B cell (primary cell): ENCODE measurements around the gene NID1. TPM values are rescaled to one million over a fixed set of nuclear protein-coding genes. Genes with fewer than 3 reads are reported as not detected.

ENCODE experiments used
- ATAC-seq: fragments of 200-7000 bp; cut with Tn5 transposase; one replicate; pipeline ENCODE4 v1.10.0; 2021; ENCODE audit warnings: low read depth, mild to moderate bottlenecking, moderate number of reproducible peaks, moderate library complexity
- CTCF ChIA-PET: fragments of 350-600 bp; sonication (Branson Sonifier 250); formaldehyde crosslinking; loops from one replicate; lab custom pipeline; 2021; ENCODE audit warnings: antibody characterized with exemption, inconsistent platforms; lab: Charles Lee
- POLR2A ChIA-PET: fragments of 350-600 bp; sonication (Branson Sonifier 250); formaldehyde crosslinking; loops from one replicate; lab custom pipeline; 2021; ENCODE audit warnings: antibody characterized with exemption; lab: Charles Lee
- DNase-seq: peaks from one replicate; pipeline ENCODE4 v3.0.0; 2013
- H2AFZ ChIP-seq: 2 replicates; pipeline ENCODE4 v1.6.1; 2012; ENCODE audit warnings: mild to moderate bottlenecking, low read depth, low read length; ENCODE audit not compliant: insufficient read depth, poor library complexity, severe bottlenecking
- H3K27ac ChIP-seq, 2 donors: 1 replicate in 1 of 2; 2 replicates in 1 of 2; pipeline ENCODE4 v1.5.1; 2012 to 2013; ENCODE audit warnings: low read length in 2 of 2, mild to moderate bottlenecking in 2 of 2, moderate library complexity in 1 of 2
- H3K27me3 ChIP-seq, 4 experiments: fragments of 200-600 bp in 1 of 4; sonication (generic) in 1 of 4; replicated peaks in 1 of 4; 1 replicate in 2 of 4; 2 replicates in 2 of 4; pipeline versions ENCODE4 v1.6.1 to v1.7.0; 2013 to 2016; ENCODE audit warnings: low read length in 3 of 4, mild to moderate bottlenecking in 2 of 4, mixed read lengths in 1 of 4, moderate library complexity in 1 of 4; ENCODE audit not compliant: insufficient read depth in 4 of 4, control insufficient read depth in 3 of 4; ENCODE audit errors: control extremely low read depth in 1 of 4
- H3K36me3 ChIP-seq, 2 experiments: replicated peaks in 1 of 2; 1 replicate in 1 of 2; 2 replicates in 1 of 2; pipeline versions ENCODE4 v1.6.1 to v1.7.1; 2013; ENCODE audit warnings: low read length in 1 of 2; ENCODE audit not compliant: insufficient read depth in 2 of 2, control insufficient read depth in 1 of 2; ENCODE audit errors: control extremely low read depth in 1 of 2, extremely low read depth in 1 of 2
- H3K4me1 ChIP-seq, 2 donors: fragments of 200-600 bp in 1 of 2; sonication (generic) in 1 of 2; 1 replicate in 1 of 2; 2 replicates in 1 of 2; pipeline versions ENCODE4 v1.5.1 to v1.6.1; 2013 to 2017; ENCODE audit warnings: low read length in 2 of 2; ENCODE audit not compliant: control insufficient read depth in 2 of 2, insufficient read depth in 2 of 2
- H3K4me2 ChIP-seq: replicated peaks from 2 replicates; pipeline ENCODE3; 2012; ENCODE audit warnings: mild to moderate bottlenecking, low read depth, low read length; ENCODE audit not compliant: poor library complexity, severe bottlenecking
- H3K4me3 ChIP-seq, 5 experiments: fragments of 200-600 bp in 1 of 5; sonication (generic) in 1 of 5; 1 replicate in 3 of 5; 2 replicates in 2 of 5; pipeline versions ENCODE4 v1.5.1 to v1.7.0; 2011 to 2016; ENCODE audit warnings: low read length in 4 of 5, mild to moderate bottlenecking in 4 of 5, low read depth in 2 of 5, control low read depth in 1 of 5, moderate library complexity in 1 of 5; ENCODE audit not compliant: insufficient read depth in 1 of 5; ENCODE audit errors: control extremely low read depth in 1 of 5, extremely low read depth in 1 of 5
- H3K79me2 ChIP-seq: fragments of 200-600 bp; sonication (generic); one replicate; pipeline ENCODE4 v1.6.0; 2016; ENCODE audit warnings: low read length; ENCODE audit not compliant: control insufficient read depth, insufficient read depth
- H3K9ac ChIP-seq: fragments of 200-600 bp; sonication (generic); 2 replicates; pipeline ENCODE4 v1.6.1; 2017; ENCODE audit warnings: mild to moderate bottlenecking, low read length, moderate library complexity
- H3K9me3 ChIP-seq, 3 donors: one replicate each; pipeline versions ENCODE4 v1.6.1 to v1.7.1; 2013; ENCODE audit warnings: low read length in 2 of 3; ENCODE audit not compliant: control insufficient read depth in 2 of 3, insufficient read depth in 1 of 3; ENCODE audit errors: control extremely low read depth in 1 of 3
- H4K20me1 ChIP-seq: 2 replicates; pipeline ENCODE4 v1.6.0; 2012; ENCODE audit warnings: mild to moderate bottlenecking, low read length; ENCODE audit not compliant: insufficient read depth, control insufficient read depth, poor library complexity, severe bottlenecking
- H3K27ac Mint-ChIP-seq: one replicate; pipeline ENCODE4 v1.8.0; 2021; ENCODE audit warnings: mixed read lengths
- H3K27me3 Mint-ChIP-seq: one replicate; pipeline ENCODE4 v1.8.0; 2021; ENCODE audit warnings: mixed read lengths
- H3K4me1 Mint-ChIP-seq: one replicate; pipeline ENCODE4 v1.8.0; 2021; ENCODE audit warnings: mixed read lengths
- H3K4me3 Mint-ChIP-seq: one replicate; pipeline ENCODE4 v1.8.0; 2021; ENCODE audit warnings: mixed read lengths
- H3K9me3 Mint-ChIP-seq: one replicate; pipeline ENCODE4 v1.8.0; 2022; ENCODE audit warnings: mixed read lengths; ENCODE audit not compliant: insufficient read depth
- EZH2 ChIP-seq: IDR thresholded peaks from 2 replicates; pipeline ENCODE4 v1.6.1; 2012; ENCODE audit warnings: borderline replicate concordance, low read depth, mild to moderate bottlenecking, moderate library complexity, low read length; ENCODE audit not compliant: insufficient read depth, poor library complexity, severe bottlenecking
- WGBS: methylation state at CpG from one replicate; pipeline ENCODE4 v1.1.5; 2013; ENCODE audit warnings: missing lambda C conversion rate; ENCODE audit not compliant: insufficient coverage; 5-methylcytosine and 5-hydroxymethylcytosine counted together
- intact Hi-C: fragments of 100-400 bp; cut with micrococcal nuclease; formaldehyde crosslinking; loops from one replicate; pipeline ENCODE4 v1.10.0; 2022
- polyA plus RNA-seq: library from polyadenylated mRNA; depleted of rRNA; stranded (reverse); fragments of >200 nt; gene quantifications from 2 replicates; pipeline ENCODE4 v1.2.3, GENCODE V29; 2012
- total RNA-seq, 2 donors: library from RNA; stranded (reverse); fragments of 120-200 nt in 1 of 2; gene quantifications; 1 replicate in 1 of 2; 2 replicates in 1 of 2; pipeline versions ENCODE4 v1.2.3 to v1.2.4, GENCODE V29; 2013 to 2022
- TF ChIP-seq, protein P1 (sequence below): fragments of 200-600 bp; IDR thresholded peaks from one replicate; pipeline ENCODE4 v1.8.0; 2022; ENCODE audit warnings: antibody characterized with exemption, mild to moderate bottlenecking

Gene NID1
- total and polyA plus RNA-seq, 2 donors (not counting 1 experiment from before 2014, with no cell fraction given), result 0.06 TPM; not detected in 1

GRCh38 chr1:236027104-236027503 is 37.8 kb downstream of the NID1 start:
- H3K79me2 ChIP-seq, result no peaks in the 10 kb centered on the region
- DNase-seq (no peak), ATAC-seq (no peak)
- H3K4me1 ChIP-seq, result no peaks in the 10 kb centered on the region
- intact Hi-C loops, result no loop called here
- H3K4me2 ChIP-seq, result no peak overlapping the region
- H2AFZ ChIP-seq, result no peak overlapping the region
- no peak overlapping the region for H3K9ac ChIP-seq
- POLR2A ChIA-PET, result no interaction called here
- 93% methylated on average over 3 of the region's 4 CpGs for WGBS
- no peaks in the 10 kb centered on the region for H3K27me3 ChIP-seq
- H3K36me3 ChIP-seq, result no peaks in the 10 kb centered on the region
- H4K20me1 ChIP-seq, result no peaks in the 10 kb centered on the region
- H3K9me3 ChIP-seq, result no peaks in the 10 kb centered on the region
- Mint-ChIP-seq H3K9me3 (no peaks in the 10 kb centered on the region), H3K27ac (no peak overlapping the region), H3K4me3 (no peak overlapping the region), H3K27me3 (no peaks in the 10 kb centered on the region), H3K4me1 (no peaks in the 10 kb centered on the region)
- no peak overlapping the region for H3K4me3 ChIP-seq
- H3K27ac ChIP-seq, result no peak overlapping the region
- TF ChIP-seq EZH2, result no peak
- TF ChIP-seq, protein P1, sequence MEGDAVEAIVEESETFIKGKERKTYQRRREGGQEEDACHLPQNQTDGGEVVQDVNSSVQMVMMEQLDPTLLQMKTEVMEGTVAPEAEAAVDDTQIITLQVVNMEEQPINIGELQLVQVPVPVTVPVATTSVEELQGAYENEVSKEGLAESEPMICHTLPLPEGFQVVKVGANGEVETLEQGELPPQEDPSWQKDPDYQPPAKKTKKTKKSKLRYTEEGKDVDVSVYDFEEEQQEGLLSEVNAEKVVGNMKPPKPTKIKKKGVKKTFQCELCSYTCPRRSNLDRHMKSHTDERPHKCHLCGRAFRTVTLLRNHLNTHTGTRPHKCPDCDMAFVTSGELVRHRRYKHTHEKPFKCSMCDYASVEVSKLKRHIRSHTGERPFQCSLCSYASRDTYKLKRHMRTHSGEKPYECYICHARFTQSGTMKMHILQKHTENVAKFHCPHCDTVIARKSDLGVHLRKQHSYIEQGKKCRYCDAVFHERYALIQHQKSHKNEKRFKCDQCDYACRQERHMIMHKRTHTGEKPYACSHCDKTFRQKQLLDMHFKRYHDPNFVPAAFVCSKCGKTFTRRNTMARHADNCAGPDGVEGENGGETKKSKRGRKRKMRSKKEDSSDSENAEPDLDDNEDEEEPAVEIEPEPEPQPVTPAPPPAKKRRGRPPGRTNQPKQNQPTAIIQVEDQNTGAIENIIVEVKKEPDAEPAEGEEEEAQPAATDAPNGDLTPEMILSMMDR, result no peak
- CTCF ChIA-PET, result no interaction called here

- CTCF ChIA-PET, result no interaction called here
- H3K27me3 ChIP-seq, result no peaks in the 10 kb centered on the region
- no peak overlapping the region for H3K4me2 ChIP-seq
- DNase-seq (no peak), ATAC-seq (no peak)
- POLR2A ChIA-PET, result no interaction called here
- no peak overlapping the region for H3K27ac ChIP-seq
- WGBS, result 93% methylated on average over 10 of the region's 14 CpGs
- peak overlapping the region; percentile 2 for H3K27ac Mint-ChIP-seq
- no peak overlapping the region for H2AFZ ChIP-seq
- no peaks in the 10 kb centered on the region for H3K27me3 Mint-ChIP-seq
- no peaks in the 10 kb centered on the region for H3K4me1 Mint-ChIP-seq
- no peak overlapping the region for H3K9ac ChIP-seq
- TF ChIP-seq EZH2, result no peak
- TF ChIP-seq, protein P1, result no peak
- intact Hi-C loops, result no loop called here
- H3K9me3 Mint-ChIP-seq, result no peaks in the 10 kb centered on the region
- H4K20me1 ChIP-seq, result no peaks in the 10 kb centered on the region
- H3K4me3 ChIP-seq, result no peak overlapping the region
- H3K4me3 Mint-ChIP-seq, result no peak overlapping the region
- no peaks in the 10 kb centered on the region for H3K9me3 ChIP-seq
- H3K36me3 ChIP-seq, result no peaks in the 10 kb centered on the region
- H3K79me2 ChIP-seq, result no peaks in the 10 kb centered on the region
- H3K4me1 ChIP-seq, result no peaks in the 10 kb centered on the region
Observed at GRCh38 chr1:236025836-236026235, 39.1 kb downstream of the NID1 start.
